Subcutaneous adipose tissue (tissue), 4 donors: ENCODE results near the gene FOCAD. TPM values are rescaled to one million over a fixed set of nuclear protein-coding genes. Genes with fewer than 3 reads are reported as not detected.

Source experiments
- small RNA-seq: library from RNA; depleted of rRNA; stranded (forward); fragments of <200 nt; gene quantifications from one replicate; pipeline ENCODE3, GENCODE V24; 2016
- total RNA-seq, 4 donors: library from RNA; depleted of rRNA; stranded (reverse); fragments of >200 nt; gene quantifications; one replicate each; pipeline ENCODE4 v1.1.0, GENCODE V29; 2016
- TF ChIP-seq, protein P1 (sequence below): fragments of 450-650 bp; IDR thresholded peaks from one replicate; pipeline ENCODE4 v1.5.1; 2016; ENCODE audit warnings: low read depth, mild to moderate bottlenecking, control low read depth, antibody characterized with exemption, moderate library complexity

Gene FOCAD
- total RNA-seq, 4 donors from 2014 or later: 24.6 to 31.7 (median 27.5) TPM

DNA sequence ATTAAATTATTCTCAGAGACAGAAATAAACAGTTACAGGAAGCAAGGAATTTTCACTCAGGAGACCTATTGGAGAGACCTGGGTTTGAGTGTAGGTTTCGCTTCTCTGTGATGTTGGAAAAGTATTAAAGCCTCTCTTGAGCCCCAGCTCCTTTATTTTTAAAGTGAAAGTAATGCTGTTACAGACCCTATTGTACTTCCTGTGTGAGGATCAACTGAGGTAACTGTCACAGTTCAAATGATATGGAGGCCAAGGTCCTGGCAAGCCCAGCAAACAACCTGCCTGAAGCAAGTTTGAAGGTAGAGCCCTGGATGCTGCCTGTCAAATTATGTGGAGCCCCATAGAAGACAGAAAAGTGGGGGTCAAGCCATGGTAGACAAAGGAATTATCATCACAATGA lies 355.2 kb downstream of the FOCAD start:
- TF ChIP-seq, protein P1, sequence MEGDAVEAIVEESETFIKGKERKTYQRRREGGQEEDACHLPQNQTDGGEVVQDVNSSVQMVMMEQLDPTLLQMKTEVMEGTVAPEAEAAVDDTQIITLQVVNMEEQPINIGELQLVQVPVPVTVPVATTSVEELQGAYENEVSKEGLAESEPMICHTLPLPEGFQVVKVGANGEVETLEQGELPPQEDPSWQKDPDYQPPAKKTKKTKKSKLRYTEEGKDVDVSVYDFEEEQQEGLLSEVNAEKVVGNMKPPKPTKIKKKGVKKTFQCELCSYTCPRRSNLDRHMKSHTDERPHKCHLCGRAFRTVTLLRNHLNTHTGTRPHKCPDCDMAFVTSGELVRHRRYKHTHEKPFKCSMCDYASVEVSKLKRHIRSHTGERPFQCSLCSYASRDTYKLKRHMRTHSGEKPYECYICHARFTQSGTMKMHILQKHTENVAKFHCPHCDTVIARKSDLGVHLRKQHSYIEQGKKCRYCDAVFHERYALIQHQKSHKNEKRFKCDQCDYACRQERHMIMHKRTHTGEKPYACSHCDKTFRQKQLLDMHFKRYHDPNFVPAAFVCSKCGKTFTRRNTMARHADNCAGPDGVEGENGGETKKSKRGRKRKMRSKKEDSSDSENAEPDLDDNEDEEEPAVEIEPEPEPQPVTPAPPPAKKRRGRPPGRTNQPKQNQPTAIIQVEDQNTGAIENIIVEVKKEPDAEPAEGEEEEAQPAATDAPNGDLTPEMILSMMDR: no peak

- TF ChIP-seq, protein P1: no peak
Observed at GRCh38 chr9:21042466-21042865, 358.4 kb downstream of the FOCAD start.

DNA sequence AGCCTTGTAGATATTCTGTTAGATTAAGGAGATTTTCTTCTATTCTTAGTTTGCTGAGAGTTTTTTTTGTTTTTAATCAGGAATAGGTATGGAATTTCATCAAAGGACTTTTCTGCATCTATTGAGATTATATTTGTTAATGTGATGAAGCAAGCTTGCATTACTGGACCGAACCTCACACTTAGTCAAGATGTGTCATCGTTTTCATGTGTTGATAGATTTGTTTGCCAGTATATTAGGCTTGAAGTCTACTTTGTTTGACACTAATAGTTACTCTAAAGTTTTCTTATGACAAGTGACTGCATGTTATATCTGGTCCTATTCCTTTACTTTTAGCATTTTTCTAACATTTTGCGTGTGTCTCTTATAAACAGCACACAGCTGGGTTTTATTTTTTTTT lies 359.8 kb downstream of the FOCAD start:
- TF ChIP-seq, protein P1: no peak

Small RNA genes within 50 kb of the gene (small RNA-seq; reads per million reads assigned to genes)
- gene MIR491: not detected
- gene SNORA30B: not detected

Other genes starting within 250 kb of the FOCAD start
- 10 to 100 TPM; 10.2 to 15.3 (median 11.0) TPM for gene MLLT3, start 61.8 kb upstream of the FOCAD start, total RNA-seq